H9 (cell line): ENCODE measurements around the gene RET. TPM values are rescaled to one million over a fixed set of nuclear protein-coding genes. Genes with fewer than 3 reads are reported as not detected.

ENCODE experiments used
- DNase-seq: peaks from one replicate; pipeline ENCODE4 v3.0.0-alpha.2; 2017
- H2AFZ ChIP-seq: one replicate; pipeline ENCODE4 v1.6.1; 2013; ENCODE audit warnings: mild to moderate bottlenecking, low read length, control low read depth, moderate library complexity
- H2AK5ac ChIP-seq: 2 replicates; pipeline ENCODE4 v1.6.1; 2013; ENCODE audit warnings: low read length, control low read depth, mixed read lengths; ENCODE audit not compliant: insufficient read length
- H2BK120ac ChIP-seq: one replicate; pipeline ENCODE4 v1.6.1; 2013; ENCODE audit warnings: low read depth, mild to moderate bottlenecking, low read length, control low read depth, inconsistent platforms; ENCODE audit not compliant: poor library complexity, severe bottlenecking
- H2BK12ac ChIP-seq: 2 replicates; pipeline ENCODE4 v1.6.1; 2013; ENCODE audit warnings: low read length, control low read depth, mixed read lengths, low read depth; ENCODE audit not compliant: insufficient read length
- H2BK15ac ChIP-seq: 2 replicates; pipeline ENCODE4 v1.6.1; 2013; ENCODE audit warnings: low read depth, low read length, control low read depth
- H2BK20ac ChIP-seq: one replicate; pipeline ENCODE4 v1.6.1; 2013; ENCODE audit warnings: low read depth, mild to moderate bottlenecking, low read length, control low read depth, inconsistent platforms; ENCODE audit not compliant: poor library complexity, severe bottlenecking
- H2BK5ac ChIP-seq: 2 replicates; pipeline ENCODE4 v1.6.1; 2013; ENCODE audit warnings: low read length, control low read depth, mixed read lengths; ENCODE audit not compliant: insufficient read length
- H3K14ac ChIP-seq: 2 replicates; pipeline ENCODE4 v1.6.1; 2013; ENCODE audit warnings: low read length, control low read depth; ENCODE audit not compliant: insufficient read depth
- H3K18ac ChIP-seq: 2 replicates; pipeline ENCODE4 v1.6.1; 2013; ENCODE audit warnings: low read depth, mild to moderate bottlenecking, mixed read lengths, low read length, control low read depth; ENCODE audit not compliant: insufficient read length
- H3K23ac ChIP-seq: 2 replicates; pipeline ENCODE4 v1.6.1; 2013; ENCODE audit warnings: low read length, control low read depth, mixed read lengths, low read depth; ENCODE audit not compliant: insufficient read length
- H3K23me2 ChIP-seq: 2 replicates; pipeline ENCODE4 v1.6.1; 2013; ENCODE audit warnings: low read depth, mild to moderate bottlenecking, mixed read lengths, low read length, control low read depth; ENCODE audit not compliant: insufficient read length, poor library complexity, severe bottlenecking
- H3K27ac ChIP-seq: 2 replicates; pipeline ENCODE4 v1.5.1; 2013; ENCODE audit warnings: low read length, control low read depth, mixed read lengths, low read depth; ENCODE audit not compliant: insufficient read length
- H3K27me3 ChIP-seq: 2 replicates; pipeline ENCODE4 v1.6.1; 2013; ENCODE audit warnings: low read length, control low read depth, inconsistent platforms; ENCODE audit not compliant: insufficient read depth
- H3K4ac ChIP-seq: 2 replicates; pipeline ENCODE4 v1.6.1; 2013; ENCODE audit warnings: low read depth, mild to moderate bottlenecking, control low read depth, inconsistent platforms, low read length, moderate library complexity
- H3K4me1 ChIP-seq: 2 replicates; pipeline ENCODE4 v1.6.1; 2013; ENCODE audit warnings: low read length, control low read depth, inconsistent platforms; ENCODE audit not compliant: insufficient read depth
- H3K4me2 ChIP-seq: 2 replicates; pipeline ENCODE4 v1.6.1; 2013; ENCODE audit warnings: low read length, control low read depth, mixed read lengths; ENCODE audit not compliant: insufficient read length, insufficient read depth
- H3K56ac ChIP-seq: 2 replicates; pipeline ENCODE4 v1.6.1; 2013; ENCODE audit warnings: low read depth, mild to moderate bottlenecking, mixed read lengths, low read length, control low read depth; ENCODE audit not compliant: insufficient read length
- H3K79me1 ChIP-seq: 2 replicates; pipeline ENCODE4 v1.6.1; 2013; ENCODE audit warnings: low read depth, mild to moderate bottlenecking, moderate library complexity, low read length, control low read depth, inconsistent platforms; ENCODE audit not compliant: insufficient read depth, poor library complexity, severe bottlenecking
- H3K79me2 ChIP-seq: 2 replicates; pipeline ENCODE4 v1.6.1; 2013; ENCODE audit warnings: low read length, control low read depth, inconsistent platforms; ENCODE audit not compliant: insufficient read depth
- H3K9ac ChIP-seq: 2 replicates; pipeline ENCODE4 v1.6.1; 2013; ENCODE audit warnings: low read length, control low read depth, mixed read lengths; ENCODE audit not compliant: insufficient read length; ENCODE audit errors: extremely low read depth
- H3K9me3 ChIP-seq: one replicate; pipeline ENCODE4 v1.6.1; 2013; ENCODE audit warnings: low read depth, low read length, inconsistent platforms; ENCODE audit not compliant: control insufficient read depth
- H3T11ph ChIP-seq: one replicate; pipeline ENCODE4 v1.6.1; 2013; ENCODE audit warnings: mild to moderate bottlenecking, low read length, control low read depth, inconsistent platforms
- H4K20me1 ChIP-seq: one replicate; pipeline ENCODE4 v1.6.1; 2013; ENCODE audit not compliant: control insufficient read depth, insufficient read length, insufficient read depth
- H4K5ac ChIP-seq: 2 replicates; pipeline ENCODE4 v1.6.1; 2013; ENCODE audit warnings: low read depth, mild to moderate bottlenecking, mixed read lengths, low read length, control low read depth; ENCODE audit not compliant: insufficient read length
- H4K8ac ChIP-seq: replicated peaks from 2 replicates; pipeline ENCODE4 v1.6.1; 2013; ENCODE audit warnings: low read length, control low read depth, mixed read lengths, low read depth; ENCODE audit not compliant: insufficient read length
- H4K91ac ChIP-seq: 2 replicates; pipeline ENCODE4 v1.6.1; 2013; ENCODE audit warnings: low read depth, mild to moderate bottlenecking, moderate library complexity, mixed read lengths, low read length, control low read depth; ENCODE audit not compliant: insufficient read length
- H3K27ac Mint-ChIP-seq, 3 experiments: 2 replicates in 2 of 3; 3 replicates in 1 of 3; pipeline ENCODE4 v1.8.0; 2020 to 2021; ENCODE audit warnings: mixed read lengths in 3 of 3, mild to moderate bottlenecking in 1 of 3, moderate library complexity in 1 of 3
- H3K27me3 Mint-ChIP-seq: 2 replicates; pipeline ENCODE4 v1.8.0; 2021; ENCODE audit warnings: low read depth, mild to moderate bottlenecking, moderate library complexity, mixed read lengths
- H3K36me3 Mint-ChIP-seq, 3 experiments: 2 replicates in 2 of 3; 3 replicates in 1 of 3; pipeline ENCODE4 v1.8.0; 2020 to 2021; ENCODE audit warnings: low read depth in 3 of 3, mixed read lengths in 3 of 3; ENCODE audit not compliant: insufficient read depth in 1 of 3
- H3K4me1 Mint-ChIP-seq, 2 experiments: 2 replicates each; pipeline ENCODE4 v1.8.0; 2020; ENCODE audit warnings: mixed read lengths in 2 of 2
- H3K4me3 Mint-ChIP-seq, 2 experiments: 2 replicates in 1 of 2; 3 replicates in 1 of 2; pipeline ENCODE4 v1.8.0; 2020 to 2021; ENCODE audit warnings: mild to moderate bottlenecking in 2 of 2, mixed read lengths in 2 of 2, moderate library complexity in 1 of 2
- H3K9me3 Mint-ChIP-seq, 2 experiments: 2 replicates in 1 of 2; 3 replicates in 1 of 2; pipeline ENCODE4 v1.8.0; 2020; ENCODE audit warnings: mild to moderate bottlenecking in 2 of 2, mixed read lengths in 2 of 2, moderate library complexity in 1 of 2
- CTCF ChIP-seq: fragments of 200-600 bp; sonication (generic); conservative IDR thresholded peaks from 3 replicates; pipeline ENCODE4 v1.8.0; 2021; ENCODE audit warnings: antibody characterized with exemption, mild to moderate bottlenecking
- whole genome bisulfite sequencing: extraction: QIAGEN DNeasy Blood & Tissue Kit; methylation state at CpG from one replicate; pipeline ENCODE4 v1.1.7; 2013; ENCODE audit warnings: missing lambda C conversion rate, low lambda C conversion rate, mixed read lengths; ENCODE audit not compliant: insufficient read length; ENCODE audit errors: extremely low coverage; 5-methylcytosine and 5-hydroxymethylcytosine counted together
- total RNA-seq: library from RNA; stranded (reverse); gene quantifications from 2 replicates; pipeline ENCODE4 v1.2.1, GENCODE V29; 2021

Gene RET
- total RNA-seq, 1 experiment from 2014 or later: 12.2 TPM

GRCh38 chr10:43036481-43037428, 40.1 kb upstream of the RET start:
- H3K36me3 Mint-ChIP-seq: peaks cover 0 to 13% (median 12%) of the 10 kb centered on the region in 3 experiments; a peak in 5 of 7 replicates

More at GRCh38 chr10:43036481-43037428, 40.1 kb upstream of the RET start:
- Histone ChIP-seq H2BK120ac (no peak overlapping the region), H3K23me2 (no peaks in the 10 kb centered on the region), H3K23ac (no peak overlapping the region), H4K8ac (no peak overlapping the region), H3K56ac (no peak overlapping the region), H4K20me1 (no peaks in the 10 kb centered on the region), H4K91ac (no peak overlapping the region), H3K18ac (no peak overlapping the region), H3K79me1 (no peaks in the 10 kb centered on the region), H3K4ac (no peak overlapping the region), H3K14ac (no peak overlapping the region), H3K27me3 (no peaks in the 10 kb centered on the region), H2AFZ (no peak overlapping the region), H3K27ac (no peak overlapping the region), H2BK12ac (no peak overlapping the region), H3K9me3 (no peaks in the 10 kb centered on the region), H2BK20ac (no peak overlapping the region), H3T11ph (no peak overlapping the region), H3K79me2 (no peaks in the 10 kb centered on the region), H3K9ac (no peak overlapping the region), H2BK5ac (no peak overlapping the region), H2AK5ac (no peak overlapping the region), H2BK15ac (no peak overlapping the region), H3K4me2 (no peak overlapping the region), H4K5ac (no peak overlapping the region), H3K4me1 (no peaks in the 10 kb centered on the region)
- TF ChIP-seq CTCF: no peak
- Mint-ChIP-seq H3K4me1 (peaks cover 0 to 5% of the 10 kb centered on the region in 2 experiments; a peak in 2 of 4 replicates), H3K27ac (no peak overlapping the region), H3K4me3 (no peak overlapping the region), H3K27me3 (no peaks in the 10 kb centered on the region; the same call in 1 of the 2 replicates), H3K9me3 (peaks cover 13 to 14% of the 10 kb centered on the region in 2 experiments)
- DNase-seq: no peak
- WGBS: no CpG with 5 or more reads among the region's 16 CpGs
